Smooth muscle cell (in vitro differentiated cells): ENCODE measurements around the gene PCNX1. TPM values are rescaled to one million over a fixed set of nuclear protein-coding genes. Genes with fewer than 3 reads are reported as not detected.

Source experiments
- DNase-seq: peaks from one replicate; lab custom pipeline; 2025; ENCODE audit not compliant: unreplicated experiment; lab: John Stamatoyannopoulos, UW
- H2AFZ ChIP-seq: fragments of 200-600 bp; sonication (generic); 2 replicates; pipeline ENCODE4 v1.6.0; 2016; ENCODE audit warnings: antibody characterized with exemption, low read depth, mild to moderate bottlenecking
- H3F3A ChIP-seq: fragments of 200-600 bp; sonication (generic); 2 replicates; pipeline ENCODE4 v1.6.0; 2017; ENCODE audit warnings: antibody characterized with exemption, low read depth
- H3K27ac ChIP-seq: fragments of 200-600 bp; sonication (generic); 2 replicates; pipeline ENCODE4 v1.5.1; 2016; ENCODE audit warnings: low read depth, mild to moderate bottlenecking
- H3K27me3 ChIP-seq: fragments of 200-600 bp; sonication (generic); 2 replicates; pipeline ENCODE4 v1.6.1; 2016; ENCODE audit warnings: low read depth, mild to moderate bottlenecking
- H3K36me3 ChIP-seq: fragments of 200-600 bp; sonication (generic); 2 replicates; pipeline ENCODE4 v1.5.1; 2016; ENCODE audit warnings: low read depth
- H3K4me1 ChIP-seq: fragments of 200-600 bp; sonication (generic); 2 replicates; pipeline ENCODE4 v1.5.1; 2016; ENCODE audit warnings: low read depth
- H3K4me2 ChIP-seq: fragments of 200-600 bp; sonication (generic); 2 replicates; pipeline ENCODE4 v1.6.0; 2016; ENCODE audit warnings: mild to moderate bottlenecking
- H3K4me3 ChIP-seq: fragments of 200-600 bp; sonication (generic); 2 replicates; pipeline ENCODE4 v1.5.1; 2016; ENCODE audit warnings: mild to moderate bottlenecking
- H3K79me2 ChIP-seq: fragments of 200-600 bp; sonication (generic); 2 replicates; pipeline ENCODE4 v1.6.0; 2016; ENCODE audit warnings: low read depth, mild to moderate bottlenecking
- H3K9ac ChIP-seq: fragments of 200-600 bp; sonication (generic); 2 replicates; pipeline ENCODE4 v1.6.0; 2016; ENCODE audit warnings: low read depth
- H3K9me3 ChIP-seq: fragments of 200-600 bp; sonication (generic); replicated peaks from 2 replicates; pipeline ENCODE4 v1.5.1; 2016; ENCODE audit warnings: low read depth
- H4K20me1 ChIP-seq: fragments of 200-600 bp; sonication (generic); 2 replicates; pipeline ENCODE4 v1.6.0; 2016; ENCODE audit warnings: low read depth
- WGBS: methylation state at CpG from one replicate; pipeline ENCODE4 v1.1.7; 2016; ENCODE audit warnings: low lambda C conversion rate; 5-methylcytosine and 5-hydroxymethylcytosine counted together
- polyA plus RNA-seq: library from polyadenylated mRNA; unstranded; fragments of >200 nt; fragmentation: Nextera tagmentation; extraction: Ambion mirVana; gene quantifications from 2 replicates; pipeline ENCODE4 v1.2.1, GENCODE V29; 2016
- total RNA-seq: library from RNA; depleted of rRNA; stranded (reverse); fragments of >200 nt; gene quantifications from 2 replicates; pipeline ENCODE4 v1.2.3, GENCODE V29; 2014
- TF ChIP-seq, protein P1 (sequence below): fragments of 200-600 bp; sonication (generic); IDR thresholded peaks from 2 replicates; pipeline ENCODE4 v1.5.1; 2017; ENCODE audit warnings: borderline replicate concordance, mild to moderate bottlenecking, antibody characterized with exemption; ENCODE audit not compliant: insufficient read depth, poor library complexity, severe bottlenecking

PCNX1 gene
- total and polyA plus RNA-seq, 2 experiments from 2014 or later, result 12.2 to 68.2 TPM

DNA sequence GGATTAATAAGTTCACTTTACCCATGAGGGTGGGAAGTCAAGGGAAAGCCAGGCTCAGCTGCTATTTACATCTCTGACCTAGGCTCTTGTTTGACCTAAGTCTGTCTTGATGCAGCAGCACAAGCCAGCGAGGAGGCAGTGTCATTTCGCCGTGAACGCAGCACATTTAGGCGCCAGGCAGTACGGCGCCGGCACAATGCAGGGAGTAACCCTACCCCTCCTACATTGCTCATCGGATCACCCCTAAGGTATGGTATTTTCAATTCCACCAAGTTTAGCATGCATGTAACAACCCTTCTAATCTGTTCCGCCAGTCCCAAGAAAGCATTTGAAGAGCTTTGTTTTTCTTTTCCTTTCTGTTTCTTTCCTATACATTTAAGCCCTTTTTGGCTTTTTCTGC lies 81.2 kb downstream of the PCNX1 start:
- DNase-seq, result no peak
- H3K36me3 ChIP-seq, result peaks cover 2% of the 10 kb centered on the region
- no peak overlapping the region for H3K27ac ChIP-seq
- H3F3A ChIP-seq, result no peaks in the 10 kb centered on the region
- no peaks in the 10 kb centered on the region for H3K27me3 ChIP-seq
- H3K9me3 ChIP-seq, result no peaks in the 10 kb centered on the region
- no peak overlapping the region for H3K4me2 ChIP-seq
- no peaks in the 10 kb centered on the region for H3K4me1 ChIP-seq
- H3K4me3 ChIP-seq, result no peak overlapping the region
- TF ChIP-seq, protein P1, sequence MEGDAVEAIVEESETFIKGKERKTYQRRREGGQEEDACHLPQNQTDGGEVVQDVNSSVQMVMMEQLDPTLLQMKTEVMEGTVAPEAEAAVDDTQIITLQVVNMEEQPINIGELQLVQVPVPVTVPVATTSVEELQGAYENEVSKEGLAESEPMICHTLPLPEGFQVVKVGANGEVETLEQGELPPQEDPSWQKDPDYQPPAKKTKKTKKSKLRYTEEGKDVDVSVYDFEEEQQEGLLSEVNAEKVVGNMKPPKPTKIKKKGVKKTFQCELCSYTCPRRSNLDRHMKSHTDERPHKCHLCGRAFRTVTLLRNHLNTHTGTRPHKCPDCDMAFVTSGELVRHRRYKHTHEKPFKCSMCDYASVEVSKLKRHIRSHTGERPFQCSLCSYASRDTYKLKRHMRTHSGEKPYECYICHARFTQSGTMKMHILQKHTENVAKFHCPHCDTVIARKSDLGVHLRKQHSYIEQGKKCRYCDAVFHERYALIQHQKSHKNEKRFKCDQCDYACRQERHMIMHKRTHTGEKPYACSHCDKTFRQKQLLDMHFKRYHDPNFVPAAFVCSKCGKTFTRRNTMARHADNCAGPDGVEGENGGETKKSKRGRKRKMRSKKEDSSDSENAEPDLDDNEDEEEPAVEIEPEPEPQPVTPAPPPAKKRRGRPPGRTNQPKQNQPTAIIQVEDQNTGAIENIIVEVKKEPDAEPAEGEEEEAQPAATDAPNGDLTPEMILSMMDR, result no peak
- H4K20me1 ChIP-seq, result peaks cover 69% of the 10 kb centered on the region
- 95% methylated on average over 10 of the region's 10 CpGs for WGBS
- H3K79me2 ChIP-seq, result peaks cover 44% of the 10 kb centered on the region
- H3K9ac ChIP-seq, result no peak overlapping the region
- no peak overlapping the region for H2AFZ ChIP-seq

DNA sequence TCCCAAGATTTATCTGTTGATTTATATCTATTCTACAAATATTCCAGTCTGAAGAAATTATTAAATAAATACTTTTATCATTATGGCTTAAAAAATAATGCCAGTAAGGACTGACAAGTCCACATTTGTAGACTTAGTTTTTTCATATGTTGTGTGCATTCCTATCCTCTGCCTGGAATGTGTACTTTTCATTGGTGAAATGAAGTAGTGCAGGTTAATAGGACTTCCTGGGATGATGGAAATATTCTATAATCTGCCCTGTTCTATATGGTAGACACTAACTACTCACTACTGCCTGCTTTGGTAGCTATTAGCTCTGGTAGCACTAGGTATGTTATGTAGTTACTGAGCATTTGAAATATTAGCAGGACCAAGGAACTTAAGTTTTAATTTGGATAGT lies 86.7 kb downstream of the PCNX1 start:
- H3K9me3 ChIP-seq, result no peaks in the 10 kb centered on the region
- no peak overlapping the region for H3K9ac ChIP-seq
- H3K4me2 ChIP-seq, result no peak overlapping the region
- TF ChIP-seq, protein P1, result no peak
- H3F3A ChIP-seq, result no peaks in the 10 kb centered on the region
- H3K79me2 ChIP-seq, result peaks cover 29% of the 10 kb centered on the region
- no peak for DNase-seq
- no peak overlapping the region for H2AFZ ChIP-seq
- H3K36me3 ChIP-seq, result peaks cover 9% of the 10 kb centered on the region
- H3K27me3 ChIP-seq, result no peaks in the 10 kb centered on the region
- H3K4me3 ChIP-seq, result no peak overlapping the region
- H3K27ac ChIP-seq, result no peak overlapping the region
- no peaks in the 10 kb centered on the region for H3K4me1 ChIP-seq
- H4K20me1 ChIP-seq, result peaks cover 65% of the 10 kb centered on the region

GRCh38 chr14:70995211-70995610 lies 88.0 kb downstream of the PCNX1 start:
- Histone ChIP-seq H3K4me3 (no peak overlapping the region), H3K4me2 (no peak overlapping the region), H3K36me3 (peaks cover 9% of the 10 kb centered on the region), H3K79me2 (peaks cover 41% of the 10 kb centered on the region), H3K27ac (no peak overlapping the region), H3K27me3 (no peaks in the 10 kb centered on the region), H4K20me1 (peaks cover 63% of the 10 kb centered on the region), H3K9ac (no peak overlapping the region), H3F3A (no peaks in the 10 kb centered on the region), H3K9me3 (no peaks in the 10 kb centered on the region), H3K4me1 (no peaks in the 10 kb centered on the region), H2AFZ (no peak overlapping the region)
- TF ChIP-seq, protein P1, result no peak
- no peak for DNase-seq
- 94% methylated on average over 1 of the region's 1 CpG for WGBS

- DNase-seq, result no peak
- no peaks in the 10 kb centered on the region for H3K9me3 ChIP-seq
- H3K4me3 ChIP-seq, result no peak overlapping the region
- H3F3A ChIP-seq, result no peaks in the 10 kb centered on the region
- no peaks in the 10 kb centered on the region for H3K4me1 ChIP-seq
- TF ChIP-seq, protein P1, result no peak
- 81% methylated on average over 3 of the region's 3 CpGs for WGBS
- H3K79me2 ChIP-seq, result peaks cover 41% of the 10 kb centered on the region
- H4K20me1 ChIP-seq, result peaks cover 63% of the 10 kb centered on the region
- peaks cover 9% of the 10 kb centered on the region for H3K36me3 ChIP-seq
- H3K27me3 ChIP-seq, result no peaks in the 10 kb centered on the region
- no peak overlapping the region for H3K4me2 ChIP-seq
- H3K27ac ChIP-seq, result no peak overlapping the region
- no peak overlapping the region for H2AFZ ChIP-seq
- H3K9ac ChIP-seq, result no peak overlapping the region
Observed at GRCh38 chr14:70995671-70996070, 88.4 kb downstream of the PCNX1 start.
